IPS-NIHi7 (cell line): ENCODE measurements around the gene ARHGAP27.

Experiments used
- DNase-seq: peaks from one replicate; pipeline ENCODE4 v3.0.0; 2012; ENCODE audit warnings: mixed read lengths; ENCODE audit errors: extremely low spot score

The ARHGAP27 gene

DNA sequence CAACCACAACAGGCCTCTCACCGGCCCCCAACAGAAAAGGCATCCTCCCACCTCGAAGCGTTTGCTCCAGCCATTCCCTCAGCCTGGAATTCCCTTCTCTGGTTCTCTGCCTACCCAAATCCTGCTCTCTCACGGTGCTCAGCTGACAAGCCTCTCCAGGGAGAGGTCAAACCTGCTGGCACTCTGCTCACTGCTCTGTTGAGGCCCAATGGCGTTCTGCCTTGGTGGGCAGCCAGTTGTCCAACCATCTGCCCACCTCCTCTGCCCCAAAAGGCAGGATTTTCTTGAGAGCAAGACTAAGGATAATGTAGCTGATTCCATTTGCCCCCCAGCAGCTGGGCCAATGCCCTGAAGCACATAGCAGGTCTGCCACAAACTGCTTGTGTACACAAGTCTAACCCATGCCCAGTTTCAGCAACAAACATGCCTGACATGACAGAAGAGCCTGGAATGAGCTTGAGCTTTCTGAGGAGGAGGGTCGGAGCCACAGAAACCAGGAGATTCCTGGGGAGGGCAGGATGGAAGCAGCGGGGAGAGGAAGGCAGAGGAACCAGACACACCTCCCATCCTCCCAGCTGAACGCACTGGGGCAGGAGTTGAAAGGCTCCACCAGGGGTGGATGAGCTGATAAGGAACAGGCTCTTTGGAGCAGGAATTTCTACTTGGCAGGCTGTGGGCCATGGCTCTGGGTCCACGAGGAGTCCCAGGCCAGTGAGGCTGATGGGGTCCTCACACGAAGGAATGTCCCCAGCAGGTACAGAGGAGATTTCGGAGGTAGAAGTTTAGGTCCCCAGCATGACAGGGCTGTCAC lies 23.9 kb downstream of the ARHGAP27 start:
- DNase-seq, result no peak

DNA sequence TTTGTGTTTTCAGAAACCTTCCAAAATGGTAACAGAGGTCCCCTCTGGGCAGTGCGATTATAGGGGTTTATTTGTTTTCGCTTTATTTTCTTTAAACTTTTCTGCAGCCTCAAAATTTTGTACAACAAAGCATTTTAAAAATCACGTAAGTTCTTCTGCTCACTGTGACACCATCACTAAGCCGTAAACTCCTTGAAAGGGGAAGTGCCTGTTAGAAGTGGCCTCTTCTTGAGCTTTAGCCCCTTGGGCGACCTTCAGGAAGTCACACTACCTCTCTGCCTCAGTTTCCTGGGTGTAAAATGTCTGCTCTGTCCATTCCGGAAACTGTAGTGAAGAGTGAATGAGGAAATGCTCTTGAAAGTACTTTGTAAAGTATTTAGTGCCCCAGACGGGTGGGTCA lies 26.6 kb downstream of the ARHGAP27 start:
- no peak for DNase-seq

DNA sequence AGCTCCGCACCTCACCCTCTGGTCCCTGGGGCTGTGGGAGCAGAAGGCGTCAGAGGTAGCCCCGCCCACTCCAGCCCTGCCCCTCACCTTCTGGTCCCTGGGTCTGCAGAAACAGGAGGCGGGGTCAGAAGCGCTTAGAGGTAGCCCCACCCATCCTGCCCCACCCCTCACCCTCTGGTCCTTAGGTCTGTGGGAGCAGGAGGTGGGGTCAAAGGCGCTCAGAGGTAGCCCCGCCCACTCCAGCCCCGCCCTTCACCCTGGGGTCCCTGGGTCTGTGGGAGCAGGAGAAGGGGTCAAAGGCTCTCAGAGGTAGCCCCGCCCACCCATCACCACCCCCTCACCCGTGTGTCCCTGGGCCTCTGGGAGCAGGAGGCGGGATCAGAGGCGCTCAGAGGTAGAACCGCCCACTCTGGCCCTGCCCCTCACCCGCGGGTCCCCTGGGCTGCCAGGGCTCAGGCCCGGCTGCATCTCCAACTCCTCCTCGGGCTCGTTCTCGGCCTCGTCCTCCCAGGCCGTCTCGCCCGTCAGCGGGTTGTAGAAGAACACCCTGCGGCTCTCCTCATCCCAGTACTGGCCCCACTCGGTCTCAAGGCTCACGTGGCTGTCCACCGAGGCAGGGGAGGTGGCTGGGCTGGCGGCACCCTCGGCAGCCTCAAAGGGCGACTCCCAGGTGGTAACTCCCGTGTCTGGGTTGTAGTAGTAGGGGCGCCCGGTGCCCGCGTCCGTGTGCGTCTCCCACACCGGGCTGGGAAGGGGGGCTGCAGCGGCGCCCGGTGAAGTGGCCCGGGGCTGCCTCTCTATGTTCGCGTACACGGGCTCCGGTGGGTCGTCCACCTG lies 27.2 kb downstream of the ARHGAP27 start:
- peak; percentile 95 for DNase-seq

DNA sequence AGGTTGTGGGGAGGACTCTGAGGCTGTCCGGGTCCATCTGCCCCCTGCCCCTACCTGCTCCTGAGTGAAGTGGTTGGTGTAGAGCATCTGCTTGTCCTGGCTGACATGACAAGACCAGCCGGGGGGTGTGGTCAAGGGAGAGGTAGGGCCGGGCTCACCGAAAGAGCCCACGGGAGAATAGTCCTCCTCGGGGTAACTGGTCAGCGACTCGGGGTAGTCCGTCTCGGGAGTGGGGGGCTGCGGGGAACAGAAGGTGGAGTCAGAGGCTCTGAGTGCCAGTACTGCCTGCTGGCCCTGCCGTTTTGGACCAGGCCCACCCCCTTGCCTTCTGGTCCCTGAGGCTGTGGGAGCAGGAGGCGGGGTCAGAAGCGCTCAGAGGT lies 27.8 kb downstream of the ARHGAP27 start:
- no peak for DNase-seq

DNA sequence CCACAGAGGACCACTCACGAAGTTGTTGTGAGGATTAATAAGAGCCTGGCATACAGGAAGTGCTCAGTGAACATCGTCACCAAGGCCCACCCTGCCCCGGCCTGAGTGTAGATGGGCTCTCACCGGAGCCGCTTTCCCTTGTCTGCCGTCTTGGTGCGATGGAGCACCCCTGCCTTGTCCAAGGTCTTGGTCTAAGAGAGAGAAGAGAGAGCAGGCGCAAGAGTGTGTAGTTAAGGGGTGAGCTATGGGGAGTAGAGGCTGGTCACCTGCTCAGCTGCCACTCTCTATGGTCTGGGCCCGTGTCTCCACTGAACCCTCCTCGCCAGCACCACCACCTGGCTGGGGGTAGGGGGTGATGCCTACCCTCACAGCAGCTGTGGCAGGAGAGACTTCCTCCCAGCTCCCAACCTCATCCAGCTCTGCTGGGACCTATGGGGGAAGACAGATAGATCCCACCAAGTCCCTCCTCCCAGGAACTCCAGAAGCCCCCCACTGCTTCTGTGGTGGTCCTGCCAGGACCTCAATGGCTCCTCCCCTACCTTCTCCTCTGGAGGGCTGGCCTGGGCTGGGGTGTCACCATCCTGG lies 28.7 kb downstream of the ARHGAP27 start:
- no peak for DNase-seq

- no peak for DNase-seq
Measured at GRCh38 chr17:45402916-45403315, 29.8 kb downstream of the ARHGAP27 start.

- DNase-seq, result no peak
Measured at GRCh38 chr17:45398800-45399199, 33.9 kb downstream of the ARHGAP27 start.

- no peak for DNase-seq
Measured at GRCh38 chr17:45397796-45398195, 34.9 kb downstream of the ARHGAP27 start.

DNA sequence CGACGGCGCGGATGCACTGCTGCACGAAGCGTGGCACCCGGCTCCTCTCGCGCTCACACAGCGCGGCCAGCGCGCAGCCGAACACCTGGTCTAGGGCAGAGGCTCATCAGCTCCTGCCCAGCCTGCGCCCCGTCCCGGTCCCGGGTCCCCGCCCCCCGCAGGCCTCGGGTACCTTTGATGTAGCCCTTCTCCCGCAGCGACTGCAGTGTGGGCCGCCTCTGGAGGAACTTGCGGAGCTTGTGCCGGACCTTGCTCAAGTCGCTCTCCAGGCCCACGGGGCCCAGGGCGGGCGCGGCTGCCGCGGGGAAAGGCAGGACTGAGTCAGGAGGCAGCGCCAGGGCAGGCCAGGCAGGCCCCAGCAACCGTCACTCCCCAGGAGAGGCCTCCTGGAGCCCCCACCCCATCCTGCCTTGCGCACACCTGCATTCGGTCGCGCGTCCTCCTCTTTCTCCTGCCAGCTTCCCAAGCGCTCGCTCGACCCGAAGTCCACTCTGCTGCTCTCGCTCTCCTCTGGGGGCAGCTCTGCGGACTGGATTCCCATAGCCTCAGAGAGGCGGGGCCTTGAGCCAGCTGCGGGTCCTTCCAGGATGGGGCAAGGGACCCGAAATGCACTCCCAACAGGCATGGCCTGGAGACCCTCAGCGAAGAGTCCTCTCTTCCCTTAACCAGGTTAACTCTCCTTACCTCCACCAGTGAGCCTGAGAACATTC lies 36.0 kb downstream of the ARHGAP27 start:
- DNase-seq, result no peak

DNA sequence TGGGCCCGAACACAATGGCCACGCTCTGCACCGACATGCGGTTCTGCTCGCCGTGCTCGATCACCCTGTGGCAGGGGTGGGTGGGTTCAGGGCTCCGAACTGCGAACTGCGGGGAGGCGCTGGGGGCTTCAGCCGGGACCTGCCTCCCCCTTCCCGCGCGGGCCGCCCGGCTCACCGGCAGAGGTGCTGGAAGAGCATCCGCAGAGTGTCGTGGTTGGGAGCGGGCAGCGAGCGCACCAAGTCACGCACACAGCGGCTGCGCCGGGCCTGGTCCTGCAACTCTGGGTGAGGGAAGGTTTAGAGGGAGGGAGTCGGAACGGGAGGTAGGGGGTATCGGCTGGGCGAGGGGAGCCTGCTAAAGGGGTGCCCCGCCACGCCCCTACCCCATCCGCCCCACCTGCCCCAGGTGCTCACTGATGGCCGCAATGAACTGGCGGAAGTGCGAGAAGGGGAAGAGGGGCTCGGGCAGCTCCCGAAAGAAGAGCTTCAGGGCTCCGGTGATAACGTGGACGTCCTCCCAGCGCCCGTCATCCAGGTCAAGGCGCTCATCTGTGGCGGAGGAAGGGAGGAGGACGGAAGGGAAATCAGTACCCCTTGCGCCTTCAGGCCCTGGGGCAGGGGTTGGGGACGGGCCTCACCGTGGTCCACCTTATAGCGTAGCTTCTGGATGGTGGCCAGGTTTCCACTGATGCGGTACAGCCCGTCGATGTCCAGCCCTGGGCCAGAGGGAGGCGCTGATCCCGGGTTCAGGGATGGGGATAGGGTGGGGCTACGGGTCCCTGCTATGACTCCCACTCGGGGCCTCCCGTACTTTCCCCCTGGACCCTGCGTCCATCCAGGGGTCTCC lies 36.9 kb downstream of the ARHGAP27 start:
- DNase-seq, result no peak

DNA sequence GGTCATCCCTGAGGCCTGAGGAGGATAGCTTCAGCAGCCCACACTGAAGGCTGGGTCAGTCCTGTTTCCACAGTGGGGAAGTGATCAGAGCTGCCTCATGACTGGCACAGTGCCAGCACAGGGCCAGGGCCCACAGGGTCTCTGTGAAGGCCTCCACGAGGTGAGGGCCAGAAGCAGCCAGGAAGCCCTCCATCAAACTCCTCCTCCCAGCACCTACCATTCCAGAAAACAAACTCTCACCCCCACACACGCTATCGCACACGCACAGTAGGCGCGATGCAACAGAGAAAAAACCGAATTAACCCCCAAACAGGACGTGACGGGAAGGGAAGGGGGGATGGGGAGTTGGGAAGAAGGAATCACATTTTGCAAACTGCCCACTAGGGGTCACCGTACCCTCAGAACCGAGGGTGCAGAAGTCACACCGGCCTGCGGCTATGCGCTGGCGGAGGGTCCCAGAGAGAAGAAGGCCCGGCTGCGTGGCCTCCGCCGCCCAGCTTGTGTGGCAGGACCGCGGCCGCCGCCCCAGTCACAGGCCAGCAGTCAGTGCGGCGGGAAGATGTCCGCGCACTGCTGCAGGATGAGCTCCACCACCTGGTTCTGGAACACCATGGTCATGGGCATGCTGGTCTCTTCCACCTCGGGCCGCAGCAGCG lies 37.6 kb downstream of the ARHGAP27 start:
- DNase-seq, result peak; percentile 94

GRCh38 chr17:45394564-45394912 lies 38.1 kb downstream of the ARHGAP27 start:
- DNase-seq, result no peak

DNA sequence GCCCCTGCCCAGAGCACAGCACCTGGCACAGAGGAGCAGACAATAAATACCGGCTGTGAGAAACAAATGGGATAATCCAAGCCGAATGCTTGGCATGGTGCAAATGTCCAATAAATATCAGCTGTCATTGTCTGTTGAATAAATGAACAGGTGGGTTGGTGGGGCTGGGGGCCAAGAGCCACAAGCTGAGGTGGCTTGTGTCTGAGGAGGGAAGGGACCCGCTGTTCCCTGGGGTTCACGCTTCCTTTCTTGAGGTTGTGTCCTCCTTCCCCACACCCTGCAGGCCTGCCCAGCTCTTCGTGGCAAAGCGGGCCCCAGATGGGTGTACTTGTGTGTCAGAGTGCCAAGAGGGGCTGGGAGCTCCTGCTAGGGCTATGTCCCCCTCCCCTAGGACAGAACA lies 38.6 kb downstream of the ARHGAP27 start:
- no peak for DNase-seq

- no peak for DNase-seq
Measured at GRCh38 chr17:45393411-45393810, 39.3 kb downstream of the ARHGAP27 start.

- no peak for DNase-seq
Measured at GRCh38 chr17:45391918-45392317, 40.8 kb downstream of the ARHGAP27 start.

- DNase-seq, result no peak
Measured at GRCh38 chr17:45391291-45391690, 41.4 kb downstream of the ARHGAP27 start.

GRCh38 chr17:45389354-45389753 lies 43.3 kb downstream of the ARHGAP27 start:
- no peak for DNase-seq

GRCh38 chr17:45388604-45389325 lies 43.9 kb downstream of the ARHGAP27 start:
- DNase-seq, result no peak

DNA sequence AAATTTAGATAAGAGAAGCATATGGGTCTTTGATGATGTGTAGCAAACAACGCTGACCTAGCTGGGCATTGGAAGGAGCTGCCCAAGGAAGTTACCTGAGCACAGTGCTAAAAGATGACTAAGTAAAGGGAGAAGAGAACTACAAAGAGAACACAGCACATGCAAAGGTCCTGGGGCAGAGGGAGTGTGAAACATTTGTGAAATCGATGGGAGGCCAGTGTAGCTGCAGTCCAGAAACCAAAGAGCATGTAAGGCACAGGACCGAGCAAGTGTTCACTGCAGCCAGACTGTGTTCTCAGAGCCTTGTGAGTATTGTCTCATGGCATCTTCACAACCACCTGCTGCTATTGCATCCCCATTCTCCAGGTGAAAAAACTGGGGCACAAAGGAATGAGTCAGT lies 44.9 kb downstream of the ARHGAP27 start:
- no peak for DNase-seq

DNA sequence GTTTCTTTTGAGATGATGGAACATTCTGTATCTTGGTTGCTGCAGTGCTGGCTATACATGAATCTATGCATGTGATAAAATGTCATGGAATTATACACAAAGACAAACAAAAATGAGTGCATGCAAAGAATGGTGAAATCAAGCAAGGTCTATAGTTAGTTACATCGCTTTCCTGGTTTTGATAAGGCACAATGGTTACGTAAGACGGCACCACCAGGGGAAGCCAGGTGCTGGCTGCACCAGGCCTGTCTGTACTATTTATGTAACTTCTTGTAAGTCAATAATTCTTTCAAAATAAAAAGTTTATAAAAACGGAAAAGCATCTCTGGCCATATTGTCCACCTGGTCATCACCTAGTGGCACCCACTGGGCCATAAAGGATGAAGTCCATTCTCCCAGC lies 46.5 kb downstream of the ARHGAP27 start:
- no peak for DNase-seq
